GM18861 (cell line): ENCODE measurements around the gene CRTC3.
"Not testable (repeated sequence)": the region's sequence is repeated elsewhere in the genome, so short reads cannot be mapped to it uniquely, and the experiment has no call there.

Experiments used
- ATAC-seq: cut with Tn5 transposase; IDR thresholded peaks from one replicate; pipeline ENCODE4 v1.9.1; 2021; ENCODE audit not compliant: unreplicated experiment

The CRTC3 gene

GRCh38 chr15:90673357-90673756 is 143.6 kb downstream of the CRTC3 start:
- not testable (repeated sequence) for ATAC-seq

- ATAC-seq = no peak
Observed at GRCh38 chr15:90674476-90674875, 144.8 kb downstream of the CRTC3 start.

- no peak for ATAC-seq
Observed at GRCh38 chr15:90675464-90675863, 145.7 kb downstream of the CRTC3 start.

- ATAC-seq = no peak
Observed at GRCh38 chr15:90677807-90678790, 148.4 kb downstream of the CRTC3 start.

GRCh38 chr15:90679959-90680358 is 150.2 kb downstream of the CRTC3 start:
- no peak for ATAC-seq

GRCh38 chr15:90680371-90680935 is 150.7 kb downstream of the CRTC3 start:
- no peak for ATAC-seq

GRCh38 chr15:90681056-90681455 is 151.3 kb downstream of the CRTC3 start:
- ATAC-seq = no peak

GRCh38 chr15:90681480-90681879 is 151.8 kb downstream of the CRTC3 start:
- no peak for ATAC-seq

- no peak for ATAC-seq
Observed at GRCh38 chr15:90683371-90683770, 153.6 kb downstream of the CRTC3 start.

GRCh38 chr15:90683876-90684275 is 154.2 kb downstream of the CRTC3 start:
- ATAC-seq = no peak

GRCh38 chr15:90684281-90684680 is 154.6 kb downstream of the CRTC3 start:
- ATAC-seq = no peak

- ATAC-seq = peak; percentile 14
Observed at GRCh38 chr15:90685591-90686434, 156.1 kb downstream of the CRTC3 start.

GRCh38 chr15:90686435-90687218 is 156.9 kb downstream of the CRTC3 start:
- peak; percentile 90 for ATAC-seq

GRCh38 chr15:90689326-90689961 is 159.7 kb downstream of the CRTC3 start:
- not testable (repeated sequence) for ATAC-seq

GRCh38 chr15:90690585-90690984 is 160.9 kb downstream of the CRTC3 start:
- ATAC-seq = no peak

GRCh38 chr15:90691369-90691768 is 161.6 kb downstream of the CRTC3 start:
- ATAC-seq = no peak

- no peak for ATAC-seq
Observed at GRCh38 chr15:90691982-90692773, 162.5 kb downstream of the CRTC3 start.
